SKM-1 treated with dmso at 0.1 percent for 144 hours (cell line): ENCODE measurements around the gene IHH.

Experiments
- DNase-seq: peaks from one replicate; lab custom pipeline; 2025; ENCODE audit not compliant: unreplicated experiment; lab: John Stamatoyannopoulos, UW

Gene IHH

DNA sequence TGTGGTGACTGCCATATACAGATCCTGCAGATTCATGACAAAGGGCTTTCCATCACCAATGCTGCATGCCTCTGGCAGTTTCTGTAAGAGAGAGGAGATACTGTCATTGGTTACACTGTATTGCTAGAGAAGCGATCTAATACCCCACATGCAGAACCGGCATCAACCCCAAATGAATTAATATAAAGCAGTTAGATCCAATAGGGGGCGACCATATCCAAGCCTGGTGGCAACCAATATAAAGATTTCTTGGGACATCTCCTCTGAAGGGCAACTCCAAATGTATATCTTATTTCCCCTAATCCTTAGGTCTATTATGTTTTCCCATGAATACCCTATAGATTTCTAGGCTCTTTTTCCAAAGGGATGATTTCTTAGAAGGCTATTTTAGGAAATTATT lies 17.4 kb upstream of the IHH start:
- DNase-seq, result no peak

DNA sequence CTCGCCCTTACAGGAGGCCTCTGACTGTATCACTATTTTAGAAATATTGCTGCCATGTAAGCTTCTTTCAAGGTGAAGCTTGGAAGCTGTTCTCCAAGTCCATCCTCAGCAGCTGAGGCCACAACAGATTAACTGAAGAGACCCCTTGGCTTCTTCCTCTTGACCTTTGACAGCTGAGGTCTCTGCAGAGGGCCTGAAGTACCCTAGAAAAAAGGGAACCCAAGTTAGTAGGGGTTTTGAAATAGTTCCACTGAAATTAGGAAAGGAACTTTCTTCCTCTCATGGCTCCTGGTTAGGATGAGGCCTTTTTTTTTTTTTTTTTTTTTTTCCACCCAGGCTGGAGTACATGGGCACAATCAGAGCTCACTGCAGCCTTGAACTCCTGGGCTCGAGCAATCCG lies 15.5 kb upstream of the IHH start:
- peak; percentile 70 for DNase-seq

DNA sequence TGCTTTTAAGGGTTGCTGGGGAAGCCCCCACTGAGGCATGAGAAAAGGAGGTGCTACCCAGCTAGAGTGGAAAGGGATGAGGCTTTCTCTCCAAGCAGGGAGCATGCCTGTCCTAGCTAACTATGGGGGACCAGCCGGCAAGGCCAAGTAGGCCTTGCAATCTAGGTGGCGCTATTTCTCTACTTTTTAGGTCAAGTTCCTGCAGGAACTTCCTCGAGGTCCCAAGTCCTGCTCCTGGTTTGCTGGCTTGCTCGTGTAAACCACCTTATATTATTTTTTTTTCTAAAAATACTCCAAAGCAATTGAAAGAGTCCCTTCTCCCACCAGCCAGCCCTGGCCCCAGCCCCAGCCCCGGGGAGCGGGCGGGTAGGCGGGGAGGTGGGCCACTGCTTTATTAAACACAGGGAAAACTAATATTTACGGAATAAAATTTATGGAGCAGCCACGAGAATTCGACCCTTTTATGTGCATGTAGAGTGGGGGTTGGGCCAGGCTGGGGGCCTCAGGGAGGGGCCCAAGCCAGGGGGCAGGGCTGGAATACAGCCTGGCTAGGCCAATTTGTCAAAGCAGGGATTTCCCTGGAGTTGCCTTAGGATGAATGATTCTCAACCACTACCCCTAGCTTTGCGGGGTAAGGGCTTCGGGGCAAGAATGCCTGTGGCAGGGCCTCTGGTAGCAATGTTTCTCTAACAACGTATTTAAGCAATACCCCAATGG lies 12.8 kb upstream of the IHH start:
- peak; percentile 28 for DNase-seq

DNA sequence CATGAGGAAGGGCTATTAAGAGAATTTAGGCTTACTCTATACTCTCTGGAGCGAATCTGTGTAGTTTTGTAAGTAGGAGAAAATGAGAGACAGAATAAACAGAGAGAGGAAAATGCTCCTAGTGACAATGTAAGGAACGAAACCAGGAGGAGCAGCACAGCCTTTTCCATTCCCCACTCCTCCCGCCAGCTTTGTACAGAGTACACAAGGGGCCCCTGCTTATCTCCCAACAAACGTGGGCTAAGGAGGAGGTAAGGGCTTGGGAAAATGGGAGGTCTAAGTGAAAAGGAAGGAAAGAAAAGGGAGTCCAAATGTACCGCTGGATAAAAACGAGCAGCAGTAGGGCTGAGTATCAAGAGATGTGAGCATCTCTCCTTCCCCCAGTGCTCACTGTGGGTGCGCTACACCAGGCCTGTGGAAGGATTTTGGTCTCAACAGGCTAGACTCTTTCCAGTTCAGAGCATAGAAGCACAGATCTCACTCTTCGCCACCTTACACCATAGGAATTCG lies 12.1 kb upstream of the IHH start:
- no peak for DNase-seq

DNA sequence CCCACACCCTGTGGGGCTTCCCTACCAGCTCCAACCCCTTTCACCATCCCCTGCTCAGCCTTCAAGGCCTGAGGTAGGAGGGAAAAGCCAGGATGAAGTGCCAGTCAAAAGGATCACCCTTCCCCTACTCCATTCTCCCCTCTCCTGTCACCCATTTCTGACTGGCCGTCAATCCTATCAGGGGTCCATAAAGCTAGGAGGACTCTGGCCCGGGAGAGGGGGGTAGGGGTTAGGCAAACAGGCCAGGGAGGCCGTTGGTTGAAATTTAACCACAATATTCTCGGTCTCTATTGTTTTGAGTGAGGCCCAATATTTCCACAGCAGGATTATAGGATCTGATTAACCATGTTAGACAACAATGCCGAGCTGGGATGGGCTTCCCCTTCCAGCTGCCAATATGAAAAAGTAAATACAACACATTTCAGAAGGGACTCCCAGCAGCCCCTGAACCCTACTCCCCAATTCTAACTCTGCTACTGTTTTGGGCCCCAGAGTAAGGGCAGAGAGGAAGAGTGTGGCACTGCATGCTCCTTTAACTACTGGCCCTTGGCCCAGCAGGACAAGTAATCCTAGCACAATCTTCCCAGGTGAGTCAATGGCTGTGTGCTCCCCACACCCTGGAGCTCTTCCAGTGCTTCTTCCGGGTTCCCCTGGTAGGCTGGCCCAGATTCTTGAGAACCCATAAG lies 10.6 kb upstream of the IHH start:
- DNase-seq, result no peak

DNA sequence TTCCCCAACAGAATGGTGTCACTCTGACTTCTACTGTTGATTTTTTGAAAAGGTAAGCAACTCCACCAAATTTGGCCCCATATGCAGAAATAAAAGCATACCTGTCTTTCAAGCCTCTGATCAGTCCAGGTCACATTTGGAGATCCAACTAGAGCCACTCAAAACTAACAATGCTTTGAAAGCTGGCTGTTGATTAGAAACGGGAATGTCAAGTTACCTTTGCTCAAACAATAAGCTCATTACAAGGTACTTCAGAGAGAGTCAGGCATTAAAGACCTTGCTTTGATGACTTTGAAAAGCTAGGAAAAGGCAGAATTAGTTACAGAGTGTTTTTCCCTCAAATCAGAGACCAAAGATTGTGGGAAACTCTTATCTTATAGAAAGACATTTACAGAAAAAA lies 4.8 kb upstream of the IHH start:
- DNase-seq, result no peak

DNA sequence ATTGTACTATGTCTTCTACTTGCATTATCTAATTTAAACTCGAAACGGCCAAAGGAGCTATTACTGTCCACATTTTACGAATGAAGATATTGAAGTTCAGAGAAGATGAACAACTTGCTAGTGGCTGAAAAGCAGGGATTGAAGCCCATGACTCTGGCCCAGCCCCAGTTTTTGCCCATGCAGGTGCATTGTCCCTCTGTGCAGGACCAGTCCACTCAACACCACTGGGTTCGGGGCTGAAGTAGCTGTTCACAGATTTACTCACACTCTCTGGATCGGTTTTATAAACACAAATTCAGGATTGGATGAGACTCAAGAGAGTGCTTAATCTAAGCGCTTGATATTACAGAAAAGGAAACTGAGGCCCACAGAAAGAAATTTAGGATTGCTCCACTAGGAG lies 1.4 kb upstream of the IHH start:
- no peak for DNase-seq

DNA sequence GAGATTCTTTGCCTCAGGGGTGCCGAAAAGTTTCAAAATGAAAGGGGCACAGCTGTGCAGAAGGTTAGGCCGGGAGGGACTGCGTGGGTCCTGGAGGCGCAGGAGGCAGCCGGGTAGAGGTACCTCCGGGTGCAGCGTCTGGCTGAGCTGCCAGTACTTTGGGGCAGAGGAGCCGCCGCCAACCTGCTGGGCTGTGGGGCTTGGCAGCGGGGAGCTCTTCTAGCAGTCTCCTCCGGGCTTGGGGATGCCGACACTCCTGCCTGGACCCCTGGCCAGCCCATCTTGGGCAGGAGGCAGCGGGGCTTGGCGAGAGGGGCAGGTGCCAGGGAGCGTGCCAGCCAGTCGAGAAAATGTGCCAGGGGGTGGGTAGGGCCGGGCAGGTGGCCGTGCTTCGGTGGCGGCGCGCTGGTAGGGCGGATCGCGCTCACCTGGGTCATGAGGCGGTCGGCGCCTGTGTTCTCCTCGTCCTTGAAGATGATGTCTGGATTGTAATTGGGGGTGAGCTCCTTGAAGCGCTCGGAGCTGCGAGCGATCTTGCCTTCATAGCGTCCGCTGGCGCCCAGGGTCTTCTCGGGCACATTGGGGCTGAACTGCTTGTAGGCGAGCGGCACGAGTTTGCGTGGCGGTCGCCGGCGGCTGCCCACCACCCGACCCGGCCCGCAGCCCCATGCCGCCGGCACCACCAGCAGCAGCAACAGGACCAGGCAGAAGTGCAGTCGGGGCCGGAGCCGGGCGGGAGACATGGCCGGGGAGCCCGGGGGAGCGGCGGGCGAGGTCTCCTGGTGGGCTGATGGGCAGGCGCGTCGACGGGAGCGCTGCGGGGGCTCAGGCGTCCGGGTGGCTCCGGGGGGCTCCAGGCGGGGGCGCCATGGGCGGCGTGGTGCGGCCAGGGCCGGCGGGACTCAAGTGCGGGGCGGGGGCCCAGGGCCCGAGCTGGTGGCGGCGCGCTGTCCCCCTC lies 717 bp downstream of the IHH start:
- no peak for DNase-seq

DNA sequence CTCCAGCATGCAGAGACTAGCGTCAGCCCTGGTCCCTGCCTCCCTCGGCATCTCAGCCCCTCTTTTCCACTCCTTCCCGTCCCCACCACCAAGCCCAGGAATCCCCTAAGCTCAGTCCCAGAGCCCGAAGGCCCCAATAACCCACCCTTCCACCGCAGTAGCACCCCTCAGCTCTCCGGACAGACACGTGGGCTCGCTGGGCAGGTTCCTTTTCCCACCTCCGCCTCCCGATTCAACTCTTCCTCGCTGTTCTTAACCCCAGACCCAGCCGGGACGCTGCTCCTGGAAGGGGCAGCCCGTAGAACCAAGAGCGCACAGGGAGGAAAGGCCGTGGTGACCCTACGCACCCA lies 1.4 kb downstream of the IHH start:
- DNase-seq, result no peak

DNA sequence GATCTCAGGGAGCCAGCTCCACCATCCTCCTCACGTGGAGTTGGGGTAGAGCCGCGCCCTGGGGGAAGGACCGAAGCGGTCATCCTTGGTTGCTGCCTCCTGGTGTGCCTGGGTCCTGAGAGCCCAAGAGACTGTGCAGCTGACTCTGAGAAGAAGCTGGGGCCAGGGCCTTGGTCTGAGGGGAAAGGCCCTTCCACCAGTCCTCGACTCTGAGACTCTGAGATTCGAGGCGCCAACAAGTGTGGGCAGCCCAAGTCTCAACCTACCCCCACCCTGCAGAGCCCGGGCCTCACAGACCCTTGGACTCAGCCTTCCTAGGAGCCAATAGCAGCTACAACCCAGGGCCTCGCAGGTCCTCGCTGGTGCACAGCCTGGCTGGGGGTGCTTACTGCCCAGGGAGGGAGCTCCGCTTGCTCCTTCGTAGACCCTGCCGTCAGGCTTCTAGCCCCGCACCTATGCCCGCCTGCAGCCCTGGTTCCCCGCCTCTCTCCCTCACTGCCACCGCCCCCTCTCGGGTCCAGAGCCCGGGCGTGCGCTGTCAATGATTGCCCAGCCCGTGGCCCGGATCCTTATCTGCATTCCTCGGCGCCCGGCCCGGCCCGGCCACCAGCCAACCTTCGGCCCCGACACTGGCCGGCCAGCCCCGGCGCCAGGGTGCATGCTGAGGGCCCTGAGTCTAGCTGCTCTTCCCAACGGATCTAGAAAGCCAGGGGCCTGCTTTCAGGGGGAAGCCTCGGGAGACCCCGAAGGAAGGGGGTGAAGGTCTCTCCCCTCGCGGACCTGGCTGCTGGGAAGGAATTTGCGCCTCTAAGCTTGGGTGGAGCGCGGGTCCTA lies 2.0 kb downstream of the IHH start:
- no peak for DNase-seq

DNA sequence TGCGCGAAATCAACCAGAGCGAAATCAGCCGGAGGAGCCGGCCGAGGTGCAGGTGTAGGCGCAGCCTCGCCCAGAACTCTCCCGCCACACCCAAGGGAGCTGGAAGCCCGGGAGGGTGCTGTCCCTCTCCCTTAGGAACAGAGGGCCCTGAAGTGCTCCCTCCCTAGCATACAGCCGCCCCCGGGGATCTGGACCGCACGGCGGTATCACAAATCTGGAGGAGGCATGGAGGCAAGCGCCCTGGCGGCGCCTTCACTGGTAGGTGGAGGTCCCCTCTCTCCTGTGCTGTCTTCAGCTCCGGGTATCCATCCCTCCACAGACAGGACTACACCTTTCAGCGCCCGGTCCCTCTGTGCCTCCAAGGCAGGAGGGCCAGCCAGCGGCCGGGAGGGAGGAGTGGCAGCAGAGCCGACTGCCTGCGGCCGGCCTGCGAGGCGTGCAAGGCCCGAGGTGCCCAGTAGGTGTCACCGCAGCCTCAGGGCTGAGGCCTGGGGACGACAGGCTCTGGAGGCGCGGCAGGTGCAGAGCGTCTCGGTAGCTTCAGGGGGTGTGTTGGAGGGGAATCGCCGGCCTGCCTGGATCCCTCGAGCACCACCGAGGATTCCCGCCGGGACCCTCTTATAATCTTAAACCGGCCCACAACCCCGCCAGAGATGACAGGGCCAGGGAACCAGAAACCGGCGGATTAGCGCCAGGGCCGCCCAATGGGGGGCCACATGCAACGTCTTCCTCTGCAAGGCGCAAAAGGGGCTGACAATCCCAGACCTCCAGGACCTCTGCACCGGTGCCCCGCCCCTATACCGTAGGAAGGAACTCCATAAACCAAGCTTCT lies 2.8 kb downstream of the IHH start:
- peak; percentile 57 for DNase-seq

DNA sequence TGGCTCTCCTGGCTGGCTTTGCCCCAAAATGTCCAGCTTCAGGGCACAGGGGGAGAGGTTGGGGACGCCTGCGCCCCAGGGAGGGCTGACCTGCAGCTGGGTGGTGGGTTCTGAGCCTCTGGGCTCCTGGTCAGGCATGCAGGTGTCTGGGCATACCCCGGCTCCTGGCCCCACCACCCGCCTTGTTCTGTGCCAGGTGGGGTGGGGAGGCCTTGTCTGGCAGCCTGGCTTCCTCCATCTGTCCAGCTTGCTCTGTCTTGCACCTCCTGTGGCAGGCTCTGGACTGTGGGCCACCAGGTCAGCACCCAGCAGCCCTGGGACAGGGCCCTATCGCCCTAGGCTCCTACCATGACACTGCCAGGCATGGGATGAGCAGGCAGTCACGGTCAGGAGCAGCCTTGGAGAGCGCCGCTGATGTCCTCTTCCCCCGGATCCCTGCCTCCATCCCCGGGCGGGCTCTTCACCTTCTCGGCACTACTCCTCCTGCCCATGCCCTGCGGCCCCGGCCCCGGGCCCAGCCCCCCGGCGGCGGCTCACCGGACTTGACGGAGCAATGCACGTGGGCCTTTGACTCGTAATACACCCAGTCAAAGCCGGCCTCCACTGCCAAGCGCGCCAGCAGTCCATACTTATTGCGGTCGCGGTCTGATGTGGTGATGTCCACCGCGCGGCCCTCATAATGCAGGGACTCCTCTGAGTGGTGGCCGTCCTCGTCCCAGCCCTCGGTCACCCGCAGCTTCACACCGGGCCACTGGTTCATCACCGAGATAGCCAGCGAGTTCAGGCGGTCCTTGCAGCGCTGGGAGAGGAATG lies 3.6 kb downstream of the IHH start:
- DNase-seq, result no peak

DNA sequence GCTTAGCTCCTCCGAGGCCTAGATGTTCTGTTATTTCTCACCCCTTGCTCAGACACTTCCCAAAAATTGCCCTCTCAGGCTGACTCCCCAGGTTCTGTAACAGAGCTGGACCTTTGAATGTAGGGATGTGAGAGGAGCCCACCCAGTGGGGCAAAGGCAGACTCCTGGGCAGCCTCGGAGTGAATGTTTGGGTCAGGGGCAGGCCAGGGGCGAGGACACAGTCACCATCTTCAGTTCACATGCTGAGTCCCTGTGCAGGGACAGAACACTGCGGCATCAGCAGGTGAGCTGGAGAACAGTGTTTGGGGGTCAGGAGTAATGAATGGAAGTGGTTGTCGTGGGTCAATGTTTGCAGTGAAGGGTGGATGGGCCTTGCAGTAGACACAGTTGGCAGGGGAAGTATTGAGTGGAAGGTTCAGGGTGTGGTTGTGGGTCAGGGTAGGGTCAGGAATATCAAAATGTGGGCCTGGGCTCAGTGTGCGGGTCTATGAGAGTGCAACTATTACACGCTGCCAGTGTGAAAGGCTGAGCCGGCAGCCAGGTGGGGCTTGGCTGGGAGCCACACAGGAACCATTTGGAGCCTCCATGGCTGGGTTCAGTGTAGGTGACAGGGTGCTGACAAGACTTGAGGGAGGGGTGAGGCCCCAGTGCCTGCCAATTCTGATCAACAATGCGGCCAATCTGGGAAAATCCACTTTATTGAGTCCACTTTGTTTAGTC lies 4.4 kb downstream of the IHH start:
- no peak for DNase-seq

DNA sequence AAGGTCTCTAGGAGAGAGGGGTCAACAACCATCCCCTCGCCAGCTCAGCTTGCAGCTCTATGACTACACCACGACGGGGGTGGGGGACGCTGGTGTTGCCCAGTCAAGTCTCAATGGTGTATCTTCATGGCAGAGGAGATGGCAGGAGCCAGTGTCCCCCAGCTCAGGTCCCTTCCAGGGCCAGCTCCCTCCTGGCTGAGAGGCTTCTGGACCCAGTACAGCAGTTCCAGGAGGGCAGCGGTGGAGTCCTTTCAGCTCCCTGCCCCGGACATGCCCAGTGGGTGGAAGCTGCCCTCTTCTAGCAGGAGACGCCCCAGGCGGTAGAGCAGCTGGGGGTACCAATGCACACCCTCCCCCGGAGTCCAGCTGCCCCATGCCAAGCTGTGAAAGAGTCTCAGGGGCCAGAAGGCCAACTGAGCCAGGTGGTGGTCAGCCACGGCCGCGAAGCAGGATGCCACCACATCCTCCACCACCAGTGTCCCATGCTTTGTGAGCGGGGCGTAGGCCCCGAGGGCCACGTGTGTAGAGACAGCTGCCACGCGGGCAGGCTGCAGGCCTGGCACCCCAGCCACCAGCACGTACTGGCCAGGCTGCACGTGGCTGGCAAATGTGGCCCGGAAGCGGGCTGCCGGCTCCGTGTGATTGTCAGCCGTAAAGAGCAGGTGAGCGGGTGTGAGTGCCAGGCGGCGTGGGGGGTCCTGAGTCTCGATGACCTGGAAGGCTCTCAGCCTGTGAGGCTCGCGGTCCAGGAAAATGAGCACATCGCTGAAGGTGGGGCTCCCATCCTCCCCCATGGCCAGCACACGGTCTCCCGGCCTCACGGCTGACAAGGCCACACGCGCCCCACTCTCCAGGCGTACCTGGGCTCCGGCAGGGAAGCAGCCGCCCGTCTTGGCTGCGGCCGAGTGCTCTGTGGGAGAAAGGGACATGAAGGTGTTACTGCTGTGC lies 5.5 kb downstream of the IHH start:
- no peak for DNase-seq

DNA sequence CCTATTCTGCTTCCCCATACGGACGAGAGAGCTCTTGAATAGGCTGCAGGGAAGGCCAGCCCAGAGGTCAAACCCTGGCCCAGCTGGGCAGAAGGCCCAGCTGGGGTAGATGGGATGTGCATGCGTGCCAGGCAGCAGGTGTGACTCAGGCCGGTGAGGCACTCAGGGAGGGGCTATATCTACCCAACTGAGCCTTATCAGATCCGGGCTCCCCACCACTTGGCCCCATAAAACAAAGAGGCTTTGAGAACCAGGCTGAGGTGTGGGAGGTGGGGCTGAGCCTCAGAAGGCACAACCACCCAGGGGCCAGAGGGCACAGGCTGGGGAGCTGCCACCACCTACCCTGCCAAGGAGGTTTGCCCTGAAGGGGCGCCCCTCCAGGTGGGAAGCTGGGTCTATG lies 11.4 kb downstream of the IHH start:
- DNase-seq, result no peak

DNA sequence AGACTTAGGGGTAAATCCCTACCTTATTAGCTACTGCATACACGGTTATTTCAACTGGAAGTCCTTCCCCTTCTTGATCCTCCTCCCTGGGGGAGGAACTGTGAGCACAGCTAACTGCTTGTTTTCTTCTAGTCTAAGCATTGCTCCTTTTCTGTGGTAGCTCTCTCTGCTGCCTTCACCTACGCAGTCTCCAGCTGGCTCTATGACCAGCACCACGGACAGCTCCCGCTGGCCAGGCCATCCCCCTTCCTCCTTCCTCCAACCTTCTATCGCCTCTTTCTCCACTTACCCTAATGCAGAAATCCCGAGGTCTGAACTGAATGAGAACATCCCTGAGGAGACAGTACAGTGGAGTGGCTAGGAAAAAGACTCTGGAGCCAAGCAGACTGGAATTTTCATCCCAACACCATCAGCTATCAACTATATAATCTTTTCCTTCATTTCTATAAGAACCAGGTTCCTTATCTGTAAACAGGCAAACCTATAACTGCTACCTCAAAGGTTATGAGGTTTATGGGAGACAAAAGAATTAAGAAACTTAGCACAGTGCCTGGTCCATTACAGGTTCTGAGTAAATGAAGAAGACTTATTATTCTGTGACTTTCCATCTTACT lies 14.7 kb downstream of the IHH start:
- DNase-seq, result no peak

DNA sequence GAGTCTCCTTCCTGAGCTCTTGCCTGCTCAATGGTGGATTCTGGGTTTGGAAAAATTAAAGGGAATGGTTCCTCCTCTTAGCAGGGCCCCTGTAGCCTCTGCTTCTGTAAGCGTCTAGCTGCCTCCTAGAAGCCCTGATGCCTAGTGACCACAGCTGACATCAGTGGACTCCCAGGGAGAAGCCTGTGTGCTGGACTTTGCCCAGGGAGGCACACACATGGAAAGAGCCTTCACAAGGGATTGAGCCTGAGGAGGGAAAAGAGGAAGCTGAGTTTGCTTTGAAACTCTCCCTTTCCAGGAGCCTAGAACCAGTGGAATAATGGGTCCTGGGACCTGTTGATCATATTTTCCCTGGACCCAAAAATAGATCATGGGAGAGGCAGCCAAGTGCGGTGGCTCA lies 18.0 kb downstream of the IHH start:
- no peak for DNase-seq
